ENCODE measurements around the gene DTWD2.

- TF ChIP-seq CTCF (IDR thresholded peaks at IDR 0.05; ENCODE audit: low read depth, low read length) (no peak), EZH2phosphoT487 (IDR thresholded peaks at IDR 0.05; ENCODE audit: low read depth) (no peak)
These were observed 64.9 kb downstream of the DTWD2 start for GRCh38 chr5:118923295-118924005.

Measured in OCI-LY3 (cell line).